HFF-Myc (cell line): ENCODE data around the gene TCIRG1.
"Not testable (repeated sequence)": the region's sequence is repeated elsewhere in the genome, so short reads cannot be mapped to it uniquely, and the experiment has no call there.

Source experiments
- DNase-seq: peaks from one replicate; pipeline ENCODE4 v3.0.0-alpha.2; 2011; ENCODE audit warnings: low read depth; ENCODE audit errors: extremely low read depth
- H3K4me3 ChIP-seq: replicated peaks from 2 replicates; pipeline ENCODE4 v1.5.1; 2011; ENCODE audit warnings: low read depth, mild to moderate bottlenecking, control low read depth, low read length
- CTCF ChIP-seq: IDR thresholded peaks from 2 replicates; pipeline ENCODE4 v1.5.1; 2012; ENCODE audit warnings: mild to moderate bottlenecking, low read depth, low read length, control low read depth; ENCODE audit errors: missing control alignments

TCIRG1 gene

GRCh38 chr11:68083517-68083916 is 44.7 kb downstream of the TCIRG1 start:
- DNase-seq: no peak
- no peak for TF ChIP-seq CTCF
- H3K4me3 ChIP-seq: no peak overlapping the region

GRCh38 chr11:68089679-68090078 is 50.9 kb downstream of the TCIRG1 start:
- DNase-seq: no peak
- TF ChIP-seq CTCF: no peak
- no peak overlapping the region for H3K4me3 ChIP-seq

- no peak for TF ChIP-seq CTCF
- H3K4me3 ChIP-seq: no peak overlapping the region
- no peak for DNase-seq
Measured at GRCh38 chr11:68090287-68090686, 51.5 kb downstream of the TCIRG1 start.

GRCh38 chr11:68090706-68091105 is 51.9 kb downstream of the TCIRG1 start:
- H3K4me3 ChIP-seq: no peak overlapping the region
- TF ChIP-seq CTCF: no peak
- DNase-seq: no peak

GRCh38 chr11:68092411-68092810 is 53.6 kb downstream of the TCIRG1 start:
- no peak overlapping the region for H3K4me3 ChIP-seq
- DNase-seq: no peak
- no peak for TF ChIP-seq CTCF

GRCh38 chr11:68092946-68093345 is 54.1 kb downstream of the TCIRG1 start:
- H3K4me3 ChIP-seq, DNase-seq: not testable (repeated sequence)

- DNase-seq: no peak
- no peak for TF ChIP-seq CTCF
Measured at GRCh38 chr11:68093565-68093964, 54.7 kb downstream of the TCIRG1 start.

More at GRCh38 chr11:68093565-68093964, 54.7 kb downstream of the TCIRG1 start:
- no peak overlapping the region for H3K4me3 ChIP-seq
